CD4-positive, alpha-beta T cell treated with Interferon gamma for 1 hour (primary cell): ENCODE measurements around the gene SUPT6H.
"Not testable (repeated sequence)": the region's sequence is repeated elsewhere in the genome, so short reads cannot be mapped to it uniquely, and the experiment has no call there.

Experiments
- DNase-seq: peaks from one replicate; pipeline ENCODE4 v3.0.0-alpha.2; 2020

The SUPT6H gene

GRCh38 chr17:28722417-28723158 lies 60.6 kb downstream of the SUPT6H start:
- no peak for DNase-seq

- DNase-seq, result no peak
Observed at GRCh38 chr17:28723159-28723835, 61.3 kb downstream of the SUPT6H start.

GRCh38 chr17:28723836-28724499 lies 62.0 kb downstream of the SUPT6H start:
- DNase-seq, result not testable (repeated sequence)

DNA sequence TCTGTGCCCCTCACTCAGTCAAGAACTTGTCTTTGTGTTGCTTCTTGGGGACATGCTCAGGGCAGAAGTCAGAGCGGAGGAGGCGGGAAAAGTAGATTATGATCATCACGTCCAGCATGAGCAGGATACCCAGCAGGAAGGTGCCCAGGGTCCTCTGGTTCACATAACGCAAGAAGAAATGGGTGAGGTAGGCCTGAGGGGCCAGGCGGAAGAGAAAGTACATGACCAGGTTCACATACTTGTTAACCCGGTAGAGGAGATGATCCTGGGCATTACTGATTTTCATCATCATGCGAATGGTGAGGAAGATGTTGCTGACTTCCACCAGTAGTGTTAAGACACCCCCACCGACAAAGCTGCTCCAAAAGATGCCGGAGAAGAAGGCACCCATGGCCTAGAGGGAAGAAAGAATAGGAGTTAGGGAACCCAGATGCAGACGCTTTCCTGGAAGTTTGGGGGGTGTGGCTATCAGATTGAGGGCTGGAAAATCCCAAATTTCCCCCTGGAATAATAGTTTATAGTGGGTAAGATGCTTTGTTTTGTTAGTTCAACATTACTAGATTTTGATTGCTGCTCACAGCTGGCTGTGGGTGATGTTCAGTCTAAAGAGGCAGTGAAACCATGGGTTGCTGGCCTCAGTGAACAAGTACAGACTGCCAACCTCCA lies 62.6 kb downstream of the SUPT6H start:
- no peak for DNase-seq

- no peak for DNase-seq
Observed at GRCh38 chr17:28725166-28725659, 63.2 kb downstream of the SUPT6H start.

DNA sequence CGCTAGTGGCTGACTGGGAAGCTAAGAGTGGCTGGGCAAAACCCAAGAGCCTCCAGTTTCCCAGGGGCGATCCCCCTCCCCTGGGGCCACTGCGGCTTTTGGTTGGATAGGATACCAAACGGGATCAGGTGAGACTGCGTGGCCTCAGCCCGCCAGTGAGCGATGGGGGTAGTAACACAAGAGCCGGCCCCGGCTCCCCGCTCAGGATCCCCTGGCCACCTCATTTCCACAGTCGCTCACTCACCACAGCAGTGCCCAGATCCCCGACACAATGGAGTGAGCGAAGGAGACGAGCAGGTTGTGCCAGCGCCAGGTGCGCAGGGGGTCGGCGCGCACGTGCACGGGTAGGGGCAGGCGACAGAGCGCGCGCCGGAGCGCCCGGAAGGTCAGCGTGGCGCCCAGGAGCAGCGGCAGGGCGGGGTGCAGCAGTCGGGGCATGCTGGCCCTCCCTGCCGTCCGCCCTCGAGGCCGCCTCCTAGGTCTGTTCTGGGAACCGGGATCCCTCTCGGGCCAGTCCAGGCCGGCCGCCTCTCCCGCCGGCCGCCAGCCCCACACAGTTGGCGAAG lies 63.7 kb downstream of the SUPT6H start:
- no peak for DNase-seq

DNA sequence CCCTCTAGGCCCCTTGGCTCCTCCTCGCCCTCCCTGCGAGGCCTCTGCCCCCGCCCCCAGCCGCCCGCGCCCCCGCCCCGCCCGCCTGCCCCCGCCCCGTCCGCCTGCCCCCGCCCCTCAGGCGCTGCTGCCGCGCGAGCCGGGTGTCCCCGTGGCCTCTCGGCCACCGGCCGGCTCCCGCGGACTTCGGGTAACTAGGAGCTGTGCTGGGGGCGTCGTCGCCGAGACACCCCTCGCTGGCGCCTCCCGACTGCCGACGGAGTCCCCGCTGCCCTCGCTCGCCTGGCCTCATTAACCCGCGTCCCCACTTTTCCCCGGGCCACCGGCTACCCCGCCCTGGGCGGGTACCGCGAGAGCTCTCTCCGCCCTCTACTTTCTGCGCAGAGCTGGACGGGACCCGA lies 64.2 kb downstream of the SUPT6H start, which contains the start of gene TLCD1:
Gene TLCD1 (minus strand): TSS at position 8 of the 401 bp plus-strand sequence. CDS start 136 bp downstream, outside the sequence.
- peak; percentile 59 for DNase-seq

- DNase-seq, result peak; percentile 87
Observed at GRCh38 chr17:28726627-28727491, 64.9 kb downstream of the SUPT6H start.

GRCh38 chr17:28728364-28729200 lies 66.6 kb downstream of the SUPT6H start, which contains the start of gene NEK8:
Gene NEK8 (plus strand): TSS chr17:28728788. CDS start chr17:28728814, 26 bp downstream.
- DNase-seq, result peak; percentile 94

DNA sequence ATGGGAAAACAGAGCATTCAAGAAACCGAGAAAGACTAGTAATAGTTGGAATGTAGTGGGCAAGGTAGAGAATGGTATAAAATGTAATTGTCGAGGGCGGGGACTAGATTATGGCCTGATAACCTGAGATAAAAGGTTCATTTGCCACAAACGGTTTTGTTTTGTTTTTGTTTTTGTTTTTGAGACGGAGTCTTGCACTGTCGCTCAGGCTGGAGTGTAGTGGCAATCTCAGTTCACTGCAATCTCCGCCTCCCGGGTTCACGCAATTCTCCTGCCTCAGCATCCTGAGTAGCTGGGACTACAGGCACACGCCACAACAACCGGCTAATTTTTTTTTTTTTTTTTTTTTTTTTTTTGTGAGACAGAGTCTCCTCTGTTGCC lies 67.9 kb downstream of the SUPT6H start:
- no peak for DNase-seq

DNA sequence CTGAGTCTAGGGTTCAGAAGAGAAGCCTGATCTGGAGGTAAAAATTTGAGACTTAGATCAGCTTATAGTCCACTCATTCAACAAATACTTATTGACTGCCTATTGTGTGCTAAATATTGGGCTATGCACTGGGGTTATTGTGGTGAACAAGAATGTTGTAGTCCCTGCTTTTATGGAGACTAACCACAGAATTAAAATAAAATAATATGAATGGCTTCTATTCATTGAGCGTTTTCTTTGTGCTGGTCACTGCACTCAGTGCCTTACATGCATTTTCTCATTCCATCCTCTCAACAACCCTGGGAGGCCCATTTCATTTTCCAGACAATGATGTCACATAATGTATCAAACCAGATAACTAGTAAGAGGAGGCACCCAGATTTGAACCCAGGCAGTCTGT lies 71.3 kb downstream of the SUPT6H start:
- DNase-seq, result no peak

DNA sequence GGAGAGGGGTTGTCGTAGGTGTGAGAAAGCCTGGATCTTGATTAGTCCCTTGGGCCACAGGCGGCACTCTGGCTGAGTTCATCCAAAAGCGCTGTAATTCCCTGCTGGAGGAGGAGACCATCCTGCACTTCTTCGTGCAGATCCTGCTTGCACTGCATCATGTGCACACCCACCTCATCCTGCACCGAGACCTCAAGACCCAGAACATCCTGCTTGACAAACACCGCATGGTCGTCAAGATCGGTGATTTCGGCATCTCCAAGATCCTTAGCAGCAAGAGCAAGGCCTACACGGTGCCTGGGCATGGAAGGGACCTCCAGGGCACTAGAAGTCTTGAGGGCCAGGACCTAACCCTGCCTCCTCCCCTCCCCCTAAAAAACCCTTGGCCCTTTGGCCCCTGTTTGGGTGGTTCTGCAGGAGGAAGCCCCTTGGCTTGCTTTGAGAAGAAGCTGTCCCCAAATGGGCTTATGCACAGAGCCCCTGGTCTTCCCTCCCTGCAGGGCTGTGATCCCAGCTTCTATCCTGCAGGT lies 72.8 kb downstream of the SUPT6H start:
- DNase-seq, result no peak

- DNase-seq, result no peak
Observed at GRCh38 chr17:28735242-28735722, 73.3 kb downstream of the SUPT6H start.

DNA sequence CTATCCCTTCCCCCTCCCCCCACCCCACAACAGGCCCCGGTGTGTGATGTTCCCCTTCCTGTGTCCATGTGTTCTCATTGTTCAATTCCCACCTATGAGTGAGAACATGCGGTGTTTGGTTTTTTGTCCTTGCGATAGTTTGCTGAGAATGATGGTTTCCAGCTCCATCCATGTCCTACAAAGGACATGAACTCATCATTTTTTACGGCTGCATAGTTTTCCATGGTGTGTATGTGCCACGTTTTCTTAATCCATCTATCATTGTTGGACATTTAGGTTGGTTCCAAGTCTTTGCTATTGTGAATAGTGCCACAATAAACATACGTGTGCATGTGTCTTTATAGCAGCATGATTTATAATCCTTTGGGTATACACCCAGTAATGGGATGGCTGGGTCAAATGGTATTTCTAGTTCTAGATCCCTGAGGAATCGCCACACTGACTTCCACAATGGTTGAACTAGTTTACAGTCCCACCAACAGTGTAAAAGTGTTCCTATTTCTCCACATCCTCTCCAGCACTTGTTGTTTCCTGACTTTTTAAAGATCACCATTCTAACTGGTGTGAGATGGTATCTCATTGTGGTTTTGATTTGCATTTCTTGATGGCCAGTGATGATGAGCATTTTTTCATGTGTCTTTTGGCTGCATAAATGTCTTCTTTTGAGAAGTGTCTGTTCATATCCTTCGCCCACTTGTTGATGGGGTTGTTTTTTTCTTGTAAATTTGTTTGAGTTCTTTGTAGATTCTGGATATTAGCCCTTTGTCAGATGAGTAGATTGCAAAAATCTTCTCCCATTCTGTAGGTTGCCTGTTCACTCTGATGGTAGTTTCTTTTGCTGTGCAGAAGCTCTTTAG lies 74.1 kb downstream of the SUPT6H start:
- DNase-seq, result not testable (repeated sequence)

DNA sequence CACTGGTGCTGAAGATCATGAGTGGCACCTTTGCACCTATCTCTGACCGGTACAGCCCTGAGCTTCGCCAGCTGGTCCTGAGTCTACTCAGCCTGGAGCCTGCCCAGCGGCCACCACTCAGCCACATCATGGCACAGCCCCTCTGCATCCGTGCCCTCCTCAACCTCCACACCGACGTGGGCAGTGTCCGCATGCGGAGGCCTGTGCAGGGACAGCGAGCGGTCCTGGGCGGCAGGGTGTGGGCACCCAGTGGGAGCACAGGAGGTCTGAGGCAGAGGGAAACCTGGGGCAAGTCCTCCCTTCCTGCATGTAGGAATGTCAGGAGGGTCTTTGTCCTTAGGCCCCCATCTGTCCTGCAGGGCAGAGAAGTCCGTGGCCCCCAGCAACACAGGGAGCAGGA lies 75.3 kb downstream of the SUPT6H start:
- DNase-seq, result no peak

DNA sequence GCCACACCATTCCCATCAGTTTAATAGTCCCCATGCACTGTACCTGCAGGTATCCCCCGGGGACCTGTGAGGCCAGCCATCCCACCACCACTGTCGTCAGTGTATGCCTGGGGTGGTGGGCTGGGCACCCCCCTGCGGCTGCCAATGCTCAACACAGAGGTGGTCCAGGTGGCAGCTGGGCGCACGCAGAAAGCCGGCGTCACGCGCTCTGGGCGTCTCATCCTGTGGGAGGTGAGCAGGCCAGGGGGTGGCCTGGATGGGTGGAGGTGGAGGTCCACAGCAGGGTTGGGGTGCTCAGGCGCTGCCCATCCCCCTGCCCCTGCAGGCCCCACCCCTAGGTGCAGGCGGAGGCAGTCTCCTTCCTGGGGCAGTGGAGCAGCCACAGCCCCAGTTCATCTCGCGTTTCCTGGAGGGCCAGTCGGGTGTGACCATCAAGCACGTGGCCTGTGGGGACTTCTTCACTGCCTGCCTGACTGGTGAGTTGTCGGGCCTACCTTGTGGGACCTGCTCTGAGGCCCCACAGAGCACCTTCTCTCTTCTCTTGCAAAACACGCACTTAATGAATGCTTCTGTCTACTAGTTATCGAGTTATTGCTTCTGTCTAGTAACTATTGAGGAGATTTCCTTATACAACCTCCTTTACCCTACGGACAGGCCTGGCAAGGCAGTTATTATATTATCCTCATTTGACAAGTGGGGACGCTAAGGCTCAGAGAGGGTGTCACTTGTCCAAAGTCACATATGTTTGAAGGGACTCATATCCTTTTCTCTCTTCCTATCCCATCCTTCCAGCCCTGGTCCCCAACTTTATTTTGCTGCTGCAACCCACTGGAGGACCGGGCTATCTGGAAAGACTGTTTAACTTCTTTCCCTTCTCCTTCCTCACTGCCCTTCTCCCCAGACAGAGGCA lies 76.0 kb downstream of the SUPT6H start:
- DNase-seq, result peak; percentile 82

GRCh38 chr17:28738680-28739384 lies 76.8 kb downstream of the SUPT6H start:
- peak; percentile 85 for DNase-seq
